ENCODE results near the gene MYO5B. TPM values are rescaled to one million over a fixed set of nuclear protein-coding genes. Genes with fewer than 3 reads are reported as not detected.

Gene MYO5B
- total and polyA plus RNA-seq, 2 experiments from 2014 or later, result 20.3 to 41.9 TPM

DNA sequence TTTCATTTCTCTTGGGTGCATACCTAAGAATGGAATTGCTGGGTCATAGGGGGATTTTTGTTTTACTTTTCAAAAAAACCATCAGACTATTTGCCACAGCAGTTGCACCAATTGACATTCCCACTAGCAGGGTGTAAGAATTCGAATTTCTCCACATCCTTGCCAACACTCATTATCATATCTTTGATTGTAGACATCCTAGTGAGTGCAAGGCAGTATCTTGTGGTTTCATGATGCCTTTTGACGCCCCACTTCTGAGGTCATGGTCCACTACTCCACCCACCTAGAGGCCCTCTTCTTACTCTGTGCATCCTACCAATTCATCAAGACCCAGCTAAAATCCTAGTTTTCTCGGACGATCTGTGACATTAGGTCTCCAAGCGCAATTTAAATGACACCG is 161.9 kb downstream of the MYO5B start:
- WGBS (ENCODE audit: low lambda C conversion rate, missing lambda C conversion rate), result 83% methylated on average over 6 of the region's 6 CpGs
- DNase-seq (ENCODE audit: low spot score), result no peak
- Histone ChIP-seq H3K9me2 (replicated peaks; ENCODE audit: insufficient read depth) (no peaks in the 10 kb centered on the region), H3K4me2 (no peak overlapping the region), H2AFZ (no peak overlapping the region), H4K20me1 (ENCODE audit: insufficient read depth, poor library complexity, severe bottlenecking) (no peaks in the 10 kb centered on the region), H3K27me3 (no peaks in the 10 kb centered on the region), H3K27ac (no peak overlapping the region), H3K4me1 (ENCODE audit: insufficient read depth) (no peaks in the 10 kb centered on the region), H3K36me3 (replicated peaks; ENCODE audit: insufficient read depth, low read depth) (no peaks in the 10 kb centered on the region), H3K4me3 (no peak overlapping the region), H3K9me3 (ENCODE audit: low read depth) (no peaks in the 10 kb centered on the region), H3K79me2 (no peaks in the 10 kb centered on the region)
- TF ChIP-seq EZH2phosphoT487 (IDR thresholded peaks at IDR 0.05; ENCODE audit: low read depth, severe bottlenecking, unreplicated experiment) (no peak), EZH2 (IDR thresholded peaks at IDR 0.05; ENCODE audit: borderline replicate concordance) (no peak)
- TF ChIP-seq, protein P1, sequence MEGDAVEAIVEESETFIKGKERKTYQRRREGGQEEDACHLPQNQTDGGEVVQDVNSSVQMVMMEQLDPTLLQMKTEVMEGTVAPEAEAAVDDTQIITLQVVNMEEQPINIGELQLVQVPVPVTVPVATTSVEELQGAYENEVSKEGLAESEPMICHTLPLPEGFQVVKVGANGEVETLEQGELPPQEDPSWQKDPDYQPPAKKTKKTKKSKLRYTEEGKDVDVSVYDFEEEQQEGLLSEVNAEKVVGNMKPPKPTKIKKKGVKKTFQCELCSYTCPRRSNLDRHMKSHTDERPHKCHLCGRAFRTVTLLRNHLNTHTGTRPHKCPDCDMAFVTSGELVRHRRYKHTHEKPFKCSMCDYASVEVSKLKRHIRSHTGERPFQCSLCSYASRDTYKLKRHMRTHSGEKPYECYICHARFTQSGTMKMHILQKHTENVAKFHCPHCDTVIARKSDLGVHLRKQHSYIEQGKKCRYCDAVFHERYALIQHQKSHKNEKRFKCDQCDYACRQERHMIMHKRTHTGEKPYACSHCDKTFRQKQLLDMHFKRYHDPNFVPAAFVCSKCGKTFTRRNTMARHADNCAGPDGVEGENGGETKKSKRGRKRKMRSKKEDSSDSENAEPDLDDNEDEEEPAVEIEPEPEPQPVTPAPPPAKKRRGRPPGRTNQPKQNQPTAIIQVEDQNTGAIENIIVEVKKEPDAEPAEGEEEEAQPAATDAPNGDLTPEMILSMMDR (IDR thresholded peaks at IDR 0.05; ENCODE audit: poor library complexity), result no peak

- Histone ChIP-seq H3K9me2 (replicated peaks; ENCODE audit: insufficient read depth) (no peaks in the 10 kb centered on the region), H3K27me3 (no peaks in the 10 kb centered on the region), H2AFZ (no peak overlapping the region), H3K27ac (no peak overlapping the region), H4K20me1 (ENCODE audit: insufficient read depth, poor library complexity, severe bottlenecking) (no peaks in the 10 kb centered on the region), H3K79me2 (no peaks in the 10 kb centered on the region), H3K4me2 (no peak overlapping the region), H3K36me3 (replicated peaks; ENCODE audit: insufficient read depth, low read depth) (no peaks in the 10 kb centered on the region), H3K9me3 (ENCODE audit: low read depth) (no peaks in the 10 kb centered on the region), H3K4me1 (ENCODE audit: insufficient read depth) (no peaks in the 10 kb centered on the region), H3K4me3 (no peak overlapping the region)
- DNase-seq (ENCODE audit: low spot score), result no peak
- TF ChIP-seq, protein P1 (IDR thresholded peaks at IDR 0.05; ENCODE audit: poor library complexity), result no peak
- TF ChIP-seq EZH2 (IDR thresholded peaks at IDR 0.05; ENCODE audit: borderline replicate concordance) (no peak), EZH2phosphoT487 (IDR thresholded peaks at IDR 0.05; ENCODE audit: low read depth, severe bottlenecking, unreplicated experiment) (no peak)
- WGBS (ENCODE audit: low lambda C conversion rate, missing lambda C conversion rate), result 84% methylated on average over 4 of the region's 4 CpGs
Observed at GRCh38 chr18:50030146-50030545, 164.8 kb downstream of the MYO5B start.

- H3K9me2 ChIP-seq (replicated peaks; ENCODE audit: insufficient read depth), result no peaks in the 10 kb centered on the region
- DNase-seq (ENCODE audit: low spot score), result no peak
- no peaks in the 10 kb centered on the region for H3K4me1 ChIP-seq (ENCODE audit: insufficient read depth)
- TF ChIP-seq EZH2 (IDR thresholded peaks at IDR 0.05; ENCODE audit: borderline replicate concordance) (no peak), EZH2phosphoT487 (IDR thresholded peaks at IDR 0.05; ENCODE audit: low read depth, severe bottlenecking, unreplicated experiment) (no peak)
- TF ChIP-seq, protein P1 (IDR thresholded peaks at IDR 0.05; ENCODE audit: poor library complexity), result no peak
- H3K27me3 ChIP-seq, result no peaks in the 10 kb centered on the region
- H2AFZ ChIP-seq, result no peak overlapping the region
- no peaks in the 10 kb centered on the region for H3K36me3 ChIP-seq (replicated peaks; ENCODE audit: insufficient read depth, low read depth)
- no peaks in the 10 kb centered on the region for H3K79me2 ChIP-seq
- no peak overlapping the region for H3K27ac ChIP-seq
- H4K20me1 ChIP-seq (ENCODE audit: insufficient read depth, poor library complexity, severe bottlenecking), result no peaks in the 10 kb centered on the region
- H3K4me2 ChIP-seq, result no peak overlapping the region
- WGBS (ENCODE audit: low lambda C conversion rate, missing lambda C conversion rate), result 88% methylated on average over 2 of the region's 2 CpGs
- no peaks in the 10 kb centered on the region for H3K9me3 ChIP-seq (ENCODE audit: low read depth)
- no peak overlapping the region for H3K4me3 ChIP-seq
Observed at GRCh38 chr18:50027996-50028395, 167.0 kb downstream of the MYO5B start.

- Histone ChIP-seq H3K4me3 (no peak overlapping the region), H3K79me2 (no peaks in the 10 kb centered on the region), H3K27ac (no peak overlapping the region), H3K36me3 (replicated peaks; ENCODE audit: insufficient read depth, low read depth) (no peaks in the 10 kb centered on the region), H4K20me1 (ENCODE audit: insufficient read depth, poor library complexity, severe bottlenecking) (no peaks in the 10 kb centered on the region), H3K4me1 (ENCODE audit: insufficient read depth) (no peaks in the 10 kb centered on the region), H3K9me3 (ENCODE audit: low read depth) (no peaks in the 10 kb centered on the region), H2AFZ (no peak overlapping the region), H3K27me3 (no peaks in the 10 kb centered on the region), H3K4me2 (no peak overlapping the region), H3K9me2 (replicated peaks; ENCODE audit: insufficient read depth) (no peaks in the 10 kb centered on the region)
- TF ChIP-seq, protein P1 (IDR thresholded peaks at IDR 0.05; ENCODE audit: poor library complexity), result no peak
- TF ChIP-seq EZH2phosphoT487 (IDR thresholded peaks at IDR 0.05; ENCODE audit: low read depth, severe bottlenecking, unreplicated experiment) (no peak), EZH2 (IDR thresholded peaks at IDR 0.05; ENCODE audit: borderline replicate concordance) (no peak)
- DNase-seq (ENCODE audit: low spot score), result no peak
- WGBS (ENCODE audit: low lambda C conversion rate, missing lambda C conversion rate), result 92% methylated on average over 3 of the region's 3 CpGs
Observed at GRCh38 chr18:50024466-50024865, 170.5 kb downstream of the MYO5B start.

Data from hepatocyte (in vitro differentiated cells).